Measurements from ENCODE around the gene PARP6. TPM values are rescaled to one million over a fixed set of nuclear protein-coding genes. Genes with fewer than 3 reads are reported as not detected.

Gene PARP6
- polyA plus RNA-seq, 10 donors, result 39.4 to 96.6 (median 56.6) TPM

DNA sequence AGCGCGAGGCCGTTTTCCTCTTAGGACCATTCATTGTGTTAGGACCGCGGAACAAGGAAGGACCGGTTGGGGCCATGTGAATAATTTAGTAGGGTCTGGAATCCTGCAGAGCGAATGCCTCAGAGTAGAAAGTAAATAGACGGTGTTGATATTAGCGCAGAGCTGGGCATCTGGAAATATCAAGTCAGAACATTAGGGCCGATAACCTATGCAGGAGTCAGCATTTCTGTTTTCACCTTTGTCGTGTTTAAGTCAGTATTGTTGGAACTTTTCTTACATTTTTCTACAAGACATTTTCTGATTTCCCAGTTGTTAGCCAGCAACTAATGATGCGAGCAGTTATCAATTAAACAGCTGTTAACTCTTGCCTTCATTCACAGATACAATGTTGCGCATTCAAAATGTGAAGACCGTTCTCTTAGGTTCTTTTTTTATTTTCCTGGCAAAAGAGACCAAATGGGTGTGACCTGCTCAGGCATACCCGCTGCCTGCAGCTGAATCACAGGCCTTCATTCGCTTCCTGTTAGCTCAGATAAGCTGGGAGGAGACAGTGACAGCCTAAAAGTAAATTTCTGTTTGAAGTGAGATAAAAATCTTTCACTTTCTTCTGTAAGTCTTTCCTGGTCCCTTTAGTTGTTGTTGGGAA lies 40.4 kb downstream of the PARP6 start:
- DNase-seq, result peak; percentile 45 to 75 (median 53)

- peak; percentile 94 to 98 (median 98) for DNase-seq
Measured at GRCh38 chr15:72231066-72231832, 41.1 kb downstream of the PARP6 start, which contains the start of gene PKM. PKM (minus strand) TSS chr15:72231190; CDS start chr15:72219097, 12,093 bp downstream.

- peak; percentile 93 to 98 (median 94) for DNase-seq
Measured at GRCh38 chr15:72230197-72231065, 41.9 kb downstream of the PARP6 start.

DNA sequence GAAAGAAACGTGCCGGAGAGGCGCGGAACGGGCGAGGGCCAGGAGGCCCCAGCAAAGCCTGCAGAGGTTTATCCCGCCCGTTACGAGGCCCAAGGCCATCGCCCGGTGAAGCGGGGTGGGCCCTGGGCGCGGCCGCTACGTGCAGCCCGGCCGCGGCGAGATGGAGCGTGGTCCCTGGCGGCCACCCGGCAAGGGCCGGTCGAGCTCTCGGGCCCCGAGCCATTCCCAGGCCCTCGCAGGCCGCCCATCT lies 42.5 kb downstream of the PARP6 start:
- DNase-seq, result no peak

DNA sequence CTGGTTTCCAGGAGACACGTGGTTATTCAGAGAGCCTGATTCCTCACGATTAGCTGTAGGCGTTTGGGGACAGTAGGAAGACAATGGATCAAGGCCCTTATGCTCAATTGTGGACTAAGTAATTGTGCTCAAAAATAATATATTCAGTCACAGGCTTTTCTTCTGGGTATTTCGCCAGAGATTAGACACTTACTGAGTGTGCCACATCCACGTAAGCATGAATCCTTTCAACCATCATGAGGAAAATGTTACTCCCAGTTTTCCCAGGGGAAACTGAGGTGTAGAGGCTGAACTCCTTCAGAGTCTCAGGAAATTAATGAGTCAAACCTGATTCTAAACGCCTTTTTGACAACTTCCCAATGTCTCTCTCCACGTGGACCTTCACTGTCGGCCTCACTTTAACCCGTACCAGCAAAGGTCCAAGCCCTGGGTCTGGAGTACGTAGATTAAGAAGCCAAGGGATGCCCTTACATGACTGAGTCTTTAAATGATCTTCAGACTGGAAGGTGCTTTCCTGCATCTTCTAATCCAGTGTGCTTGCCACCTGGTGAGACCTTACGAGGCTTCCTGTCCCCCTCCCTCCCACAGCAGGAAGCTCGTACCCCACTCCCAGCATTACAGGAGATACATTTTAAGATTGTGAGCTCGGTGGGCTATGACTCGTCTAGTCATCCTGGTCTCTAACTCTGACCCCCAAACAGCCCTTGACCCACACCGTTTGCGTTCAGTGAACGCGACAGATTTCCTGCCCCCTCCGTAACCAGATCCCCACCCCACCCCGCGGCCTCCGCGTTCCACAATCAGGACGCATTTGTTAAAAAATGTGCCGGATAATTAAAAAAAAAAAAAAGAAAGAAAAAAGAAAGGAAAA lies 43.0 kb downstream of the PARP6 start:
- peak in 2 of 3 donors; percentile 33 to 70 for DNase-seq

DNA sequence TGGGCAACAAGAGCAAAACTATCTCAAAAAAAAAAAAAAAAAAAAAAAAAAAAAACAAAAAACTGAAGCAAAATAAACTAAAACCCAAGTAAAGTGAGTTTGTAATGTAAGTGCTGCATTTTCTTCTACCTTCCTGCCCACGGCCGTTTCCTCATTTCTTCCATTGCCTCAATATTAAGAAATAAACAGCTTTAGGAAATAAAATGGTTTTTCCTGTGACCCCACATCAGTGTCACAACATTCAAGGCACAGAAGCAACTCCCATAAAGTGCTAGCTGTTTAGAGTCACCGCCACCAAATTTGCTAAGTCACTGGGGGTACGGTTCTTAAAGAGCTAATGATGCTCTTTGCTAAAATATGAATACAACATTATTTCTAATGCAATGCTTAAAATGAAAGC lies 44.6 kb downstream of the PARP6 start:
- peak in 1 of 3 donors; percentile 26 for DNase-seq

DNA sequence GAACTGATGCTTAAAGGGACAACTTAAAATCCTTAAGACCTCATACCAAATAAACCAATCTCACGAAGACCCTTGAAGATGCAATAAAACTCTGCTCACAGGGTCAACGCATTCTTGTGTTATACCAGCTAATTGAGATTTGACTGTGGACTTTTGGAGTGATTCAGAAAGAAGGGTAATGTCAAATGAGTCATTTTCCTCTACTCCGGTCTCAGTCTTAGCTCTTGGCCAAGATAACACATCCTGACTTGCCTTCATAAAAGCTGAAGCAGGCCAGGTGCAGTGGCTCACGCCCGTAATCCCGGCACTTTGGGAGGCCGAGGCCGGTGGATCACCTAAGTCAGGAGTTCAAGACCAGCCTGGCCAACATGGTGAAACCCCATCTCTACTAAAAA lies 45.2 kb downstream of the PARP6 start:
- peak in 1 of 3 donors; percentile 60 for DNase-seq

GRCh38 chr15:72223278-72223677 lies 49.1 kb downstream of the PARP6 start:
- no peak for DNase-seq

- DNase-seq, result peak in 2 of 3 donors; percentile 29 to 34
Measured at GRCh38 chr15:72222393-72222792, 50.0 kb downstream of the PARP6 start.

DNA sequence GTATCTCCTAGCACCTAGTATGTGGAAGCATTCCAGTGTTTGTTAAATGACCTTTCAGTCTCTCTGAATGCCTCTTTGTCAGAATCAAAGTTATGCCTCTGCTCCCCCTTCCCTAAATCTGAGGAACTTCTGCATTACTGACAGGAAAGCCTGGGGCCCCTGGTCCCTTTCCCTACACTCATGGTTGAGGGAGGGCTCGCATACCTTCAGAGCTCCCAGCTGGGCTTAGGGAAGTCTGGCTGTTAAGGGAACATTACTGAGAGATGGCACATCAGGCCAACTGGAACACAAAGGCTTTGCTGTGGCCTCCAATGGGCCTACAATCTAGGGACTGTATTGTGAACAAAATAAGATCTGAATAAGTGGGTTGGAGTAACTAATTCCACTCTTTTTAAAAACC lies 51.7 kb downstream of the PARP6 start:
- no peak for DNase-seq

DNA sequence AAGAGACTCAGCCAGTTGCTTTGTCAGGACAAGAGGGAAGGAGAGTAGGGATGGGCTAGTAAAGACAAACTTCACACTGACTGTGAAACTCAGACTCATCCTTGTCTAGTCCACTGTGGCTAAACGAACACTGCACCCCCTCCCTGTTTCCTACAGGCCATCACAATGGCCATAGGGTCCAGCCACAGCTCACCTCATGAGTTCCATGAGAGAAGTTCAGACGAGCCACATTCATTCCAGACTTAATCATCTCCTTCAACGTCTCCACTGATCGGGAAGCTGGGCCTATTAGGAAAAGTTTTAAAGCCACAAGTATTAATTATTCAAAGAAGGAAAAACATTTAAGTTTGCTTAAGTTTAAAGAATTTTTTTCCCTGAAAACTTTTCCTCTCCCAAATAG lies 55.1 kb downstream of the PARP6 start:
- DNase-seq, result no peak

GRCh38 chr15:72216079-72216478 lies 56.3 kb downstream of the PARP6 start:
- DNase-seq, result no peak

DNA sequence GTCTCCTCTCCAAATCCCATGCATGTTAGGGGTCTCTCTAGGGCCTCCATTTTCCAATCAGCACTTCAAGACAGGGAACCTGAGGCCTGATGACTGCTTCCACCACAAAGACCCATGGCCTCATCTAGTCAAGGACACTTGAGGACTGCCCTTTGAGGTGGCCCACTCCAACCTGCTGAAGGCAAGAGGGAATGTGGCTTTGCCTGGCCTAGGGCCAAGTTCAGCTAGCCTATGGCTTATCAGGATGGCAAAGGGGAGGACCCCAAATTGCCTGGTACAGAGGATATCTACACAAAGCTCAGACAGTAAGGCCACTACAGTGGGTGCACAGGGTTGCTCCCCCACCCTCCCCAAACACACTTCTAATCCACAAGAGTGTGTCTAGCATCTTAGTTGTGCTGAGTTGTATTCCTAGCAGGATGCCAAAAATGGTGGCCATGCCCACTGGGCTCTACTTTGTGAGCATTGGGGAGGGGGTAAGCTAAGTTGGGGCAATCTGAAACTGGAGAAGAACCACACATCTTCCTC lies 64.7 kb downstream of the PARP6 start:
- DNase-seq, result no peak

DNA sequence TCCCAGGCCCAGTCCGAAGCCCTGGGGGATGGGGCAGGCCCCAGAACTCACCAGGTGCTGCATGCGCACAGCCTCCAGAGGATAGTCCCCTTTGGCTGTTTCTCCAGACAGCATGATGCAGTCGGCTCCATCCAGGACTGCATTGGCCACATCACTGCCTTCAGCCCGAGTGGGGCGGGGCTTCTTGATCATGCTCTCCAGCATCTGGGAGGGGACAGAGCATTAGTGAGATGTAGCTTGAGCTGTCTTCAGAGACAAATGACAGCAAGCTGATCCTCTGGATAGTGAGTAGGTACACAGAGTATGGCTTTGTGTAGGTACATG lies 65.7 kb downstream of the PARP6 start:
- DNase-seq, result no peak

- no peak for DNase-seq
Measured at GRCh38 chr15:72205896-72206676, 66.3 kb downstream of the PARP6 start.

- DNase-seq, result no peak
Measured at GRCh38 chr15:72205273-72205672, 67.1 kb downstream of the PARP6 start.

GRCh38 chr15:72203507-72203837 lies 68.9 kb downstream of the PARP6 start:
- peak; percentile 56 to 77 (median 68) for DNase-seq

DNA sequence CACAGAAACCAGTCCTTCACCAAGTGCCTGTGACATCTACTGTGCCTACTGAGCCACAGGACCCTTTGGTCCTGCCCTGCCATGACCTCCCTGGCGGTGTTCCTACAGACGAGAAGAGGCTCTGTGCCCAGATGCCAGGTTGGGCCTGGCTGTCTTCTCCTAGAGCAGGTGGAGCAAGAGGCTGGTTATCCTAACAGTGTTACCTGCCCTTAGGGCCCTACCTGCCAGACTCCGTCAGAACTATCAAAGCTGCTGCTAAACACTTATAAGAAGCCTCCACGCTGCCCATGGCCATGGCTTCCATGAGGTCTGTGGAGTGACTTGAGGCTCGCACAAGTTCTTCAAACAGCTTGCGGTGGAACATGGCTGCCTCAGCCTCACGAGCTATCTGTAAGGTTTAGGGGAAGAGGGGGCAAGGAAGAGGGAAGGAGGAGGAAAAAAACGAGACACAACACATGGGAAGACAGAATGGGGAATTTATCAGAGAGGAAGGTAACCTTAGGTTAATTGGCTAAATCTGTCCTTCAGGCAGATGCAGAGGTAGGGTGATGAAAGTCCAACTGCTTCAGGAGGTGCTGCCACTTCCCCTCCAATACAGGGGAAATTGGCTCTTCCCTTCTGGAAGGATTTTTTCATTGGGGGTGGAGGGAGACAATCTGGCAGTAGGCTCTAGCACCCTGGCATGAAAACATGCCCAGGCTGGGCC lies 69.4 kb downstream of the PARP6 start:
- no peak for DNase-seq

GRCh38 chr15:72202302-72202701 lies 70.1 kb downstream of the PARP6 start:
- no peak for DNase-seq

- peak; percentile 53 to 71 (median 55) for DNase-seq
Measured at GRCh38 chr15:72201391-72201921, 70.9 kb downstream of the PARP6 start.

Measured in muscle of back (tissue), 11 donors.